WTC11 (cell line): ENCODE data around the gene LENG9. TPM values are rescaled to one million over a fixed set of nuclear protein-coding genes. Genes with fewer than 3 reads are reported as not detected.

Source experiments
- ATF3 ChIP-seq: sonication (generic); formaldehyde crosslinking; conservative IDR thresholded peaks from 2 replicates; pipeline ENCODE4 v1.8.1; 2022; ENCODE audit warnings: mild to moderate bottlenecking, missing genetic modification reagents
- EMX1 ChIP-seq: fragments of 250-450 bp; sonication (Bioruptor Pico); IDR thresholded peaks from 2 replicates; pipeline ENCODE4 v1.8.0; 2021; ENCODE audit warnings: mild to moderate bottlenecking
- ESRRA ChIP-seq: sonication (generic); formaldehyde crosslinking; IDR thresholded peaks from 2 replicates; pipeline ENCODE4 v1.8.1; 2022; ENCODE audit warnings: mild to moderate bottlenecking, missing genetic modification reagents, borderline replicate concordance
- FOXP4 ChIP-seq: sonication (generic); formaldehyde crosslinking; IDR thresholded peaks from 2 replicates; pipeline ENCODE4 v1.8.0; 2022; ENCODE audit warnings: mild to moderate bottlenecking, missing genetic modification reagents
- GRHL2 ChIP-seq: fragments of 250-450 bp; sonication (Bioruptor Pico); IDR thresholded peaks from 2 replicates; pipeline ENCODE4 v1.8.0; 2022; ENCODE audit warnings: mild to moderate bottlenecking, moderate library complexity; ENCODE audit not compliant: insufficient replicate concordance, severe bottlenecking
- IRF2 ChIP-seq: sonication (generic); formaldehyde crosslinking; IDR thresholded peaks from 2 replicates; pipeline ENCODE4 v1.8.0; 2022; ENCODE audit warnings: low read depth, missing genetic modification reagents, borderline replicate concordance
- MXD4 ChIP-seq: fragments of 250-450 bp; sonication (Bioruptor Pico); IDR thresholded peaks from 2 replicates; pipeline ENCODE4 v1.8.0; 2021; ENCODE audit warnings: mild to moderate bottlenecking, moderate library complexity, borderline replicate concordance
- MYBL2 ChIP-seq: sonication (generic); formaldehyde crosslinking; IDR thresholded peaks from 2 replicates; pipeline ENCODE4 v1.8.1; 2023; ENCODE audit warnings: mild to moderate bottlenecking, moderate library complexity, missing genetic modification reagents
- NFYB ChIP-seq: sonication (generic); formaldehyde crosslinking; conservative IDR thresholded peaks from 2 replicates; pipeline ENCODE4 v1.8.0; 2022; ENCODE audit warnings: low read depth, missing genetic modification reagents
- NR2C2 ChIP-seq: sonication (generic); formaldehyde crosslinking; IDR thresholded peaks from 2 replicates; pipeline ENCODE4 v1.8.0; 2022; ENCODE audit warnings: mild to moderate bottlenecking, missing genetic modification reagents
- NR3C1 ChIP-seq: sonication (generic); formaldehyde crosslinking; conservative IDR thresholded peaks from 2 replicates; pipeline ENCODE4 v1.8.1; 2023; ENCODE audit warnings: low read depth, mild to moderate bottlenecking, missing genetic modification reagents
- OVOL2 ChIP-seq: fragments of 250-450 bp; sonication (Bioruptor Pico); IDR thresholded peaks from 2 replicates; pipeline ENCODE4 v1.9.0; 2021; ENCODE audit warnings: mild to moderate bottlenecking, borderline replicate concordance
- PRRX2 ChIP-seq: fragments of 250-450 bp; sonication (Bioruptor Pico); IDR thresholded peaks from 2 replicates; pipeline ENCODE4 v1.8.0; 2021; ENCODE audit warnings: mild to moderate bottlenecking
- RELA ChIP-seq: sonication (generic); formaldehyde crosslinking; IDR thresholded peaks from 2 replicates; pipeline ENCODE4 v1.8.1; 2022; ENCODE audit warnings: missing genetic modification reagents, mild to moderate bottlenecking, borderline replicate concordance
- TEAD1 ChIP-seq: sonication (generic); formaldehyde crosslinking; IDR thresholded peaks from 2 replicates; pipeline ENCODE4 v1.8.0; 2022; ENCODE audit warnings: mild to moderate bottlenecking, missing genetic modification reagents
- TP53 ChIP-seq: sonication (generic); formaldehyde crosslinking; IDR thresholded peaks from 2 replicates; pipeline ENCODE4 v1.8.1; 2023; ENCODE audit warnings: mild to moderate bottlenecking, missing genetic modification reagents
- ZNF232 ChIP-seq: sonication (generic); formaldehyde crosslinking; IDR thresholded peaks from 2 replicates; pipeline ENCODE4 v1.8.0; 2022; ENCODE audit warnings: mild to moderate bottlenecking, missing genetic modification reagents
- ZNF281 ChIP-seq: sonication (generic); formaldehyde crosslinking; IDR thresholded peaks from 2 replicates; pipeline ENCODE4 v1.8.0; 2023; ENCODE audit warnings: mild to moderate bottlenecking, missing genetic modification reagents
- ZNF396 ChIP-seq: fragments of 250-450 bp; sonication (Bioruptor Pico); IDR thresholded peaks from 2 replicates; pipeline ENCODE4 v1.8.0; 2021; ENCODE audit warnings: mild to moderate bottlenecking, moderate library complexity, borderline replicate concordance
- ZNF423 ChIP-seq: fragments of 250-450 bp; sonication (Bioruptor Pico); IDR thresholded peaks from 2 replicates; pipeline ENCODE4 v2.1.2; 2022; ENCODE audit warnings: mild to moderate bottlenecking, moderate library complexity
- total RNA-seq: library from RNA; stranded (reverse); gene quantifications from 3 replicates; pipeline ENCODE4 v1.2.3, GENCODE V29; 2021
- TF ChIP-seq, protein P1 (sequence below): sonication (generic); formaldehyde crosslinking; IDR thresholded peaks from 2 replicates; pipeline ENCODE4 v1.8.1; 2023; ENCODE audit warnings: mild to moderate bottlenecking, missing genetic modification reagents, borderline replicate concordance
- TF ChIP-seq, protein P2 (sequence below): sonication (generic); formaldehyde crosslinking; IDR thresholded peaks from 2 replicates; pipeline ENCODE4 v1.8.1; 2022; ENCODE audit warnings: missing genetic modification reagents, borderline replicate concordance
- TF ChIP-seq, protein P3 (sequence below): sonication (generic); formaldehyde crosslinking; conservative IDR thresholded peaks from 2 replicates; pipeline ENCODE4 v1.8.1; 2023; ENCODE audit warnings: mild to moderate bottlenecking, low read depth, missing genetic modification reagents, moderate library complexity
- TF ChIP-seq, protein P4 (sequence below): fragments of 250-450 bp; sonication (Bioruptor Pico); IDR thresholded peaks from 2 replicates; pipeline ENCODE4 v2.1.2; 2022; ENCODE audit warnings: mild to moderate bottlenecking, moderate library complexity

LENG9 gene
- total RNA-seq, 1 experiment from 2014 or later: 6.1 TPM

GRCh38 chr19:54470991-54471782 lies 7.6 kb upstream of the LENG9 start (continued):
- TF ChIP-seq, protein P1, sequence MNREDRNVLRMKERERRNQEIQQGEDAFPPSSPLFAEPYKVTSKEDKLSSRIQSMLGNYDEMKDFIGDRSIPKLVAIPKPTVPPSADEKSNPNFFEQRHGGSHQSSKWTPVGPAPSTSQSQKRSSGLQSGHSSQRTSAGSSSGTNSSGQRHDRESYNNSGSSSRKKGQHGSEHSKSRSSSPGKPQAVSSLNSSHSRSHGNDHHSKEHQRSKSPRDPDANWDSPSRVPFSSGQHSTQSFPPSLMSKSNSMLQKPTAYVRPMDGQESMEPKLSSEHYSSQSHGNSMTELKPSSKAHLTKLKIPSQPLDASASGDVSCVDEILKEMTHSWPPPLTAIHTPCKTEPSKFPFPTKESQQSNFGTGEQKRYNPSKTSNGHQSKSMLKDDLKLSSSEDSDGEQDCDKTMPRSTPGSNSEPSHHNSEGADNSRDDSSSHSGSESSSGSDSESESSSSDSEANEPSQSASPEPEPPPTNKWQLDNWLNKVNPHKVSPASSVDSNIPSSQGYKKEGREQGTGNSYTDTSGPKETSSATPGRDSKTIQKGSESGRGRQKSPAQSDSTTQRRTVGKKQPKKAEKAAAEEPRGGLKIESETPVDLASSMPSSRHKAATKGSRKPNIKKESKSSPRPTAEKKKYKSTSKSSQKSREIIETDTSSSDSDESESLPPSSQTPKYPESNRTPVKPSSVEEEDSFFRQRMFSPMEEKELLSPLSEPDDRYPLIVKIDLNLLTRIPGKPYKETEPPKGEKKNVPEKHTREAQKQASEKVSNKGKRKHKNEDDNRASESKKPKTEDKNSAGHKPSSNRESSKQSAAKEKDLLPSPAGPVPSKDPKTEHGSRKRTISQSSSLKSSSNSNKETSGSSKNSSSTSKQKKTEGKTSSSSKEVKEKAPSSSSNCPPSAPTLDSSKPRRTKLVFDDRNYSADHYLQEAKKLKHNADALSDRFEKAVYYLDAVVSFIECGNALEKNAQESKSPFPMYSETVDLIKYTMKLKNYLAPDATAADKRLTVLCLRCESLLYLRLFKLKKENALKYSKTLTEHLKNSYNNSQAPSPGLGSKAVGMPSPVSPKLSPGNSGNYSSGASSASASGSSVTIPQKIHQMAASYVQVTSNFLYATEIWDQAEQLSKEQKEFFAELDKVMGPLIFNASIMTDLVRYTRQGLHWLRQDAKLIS (CRISPR knock-in tag): no peak
- TF ChIP-seq MXD4 (CRISPR knock-in tag) (no peak), ZNF281 (CRISPR knock-in tag) (no peak), ZNF396 (CRISPR knock-in tag) (no peak), NR2C2 (CRISPR knock-in tag) (0 out of 2 replicates have a peak, but pooled peaks have one; percentile 37), PRRX2 (CRISPR knock-in tag) (no peak), ATF3 (CRISPR knock-in tag) (no peak), ESRRA (no peak), GRHL2 (CRISPR knock-in tag) (no peak), FOXP4 (no peak), TP53 (CRISPR knock-in tag) (no peak), MYBL2 (CRISPR knock-in tag) (no peak), NR3C1 (CRISPR knock-in tag) (no peak), EMX1 (CRISPR knock-in tag) (no peak), ZNF232 (no peak), TEAD1 (CRISPR knock-in tag) (no peak), IRF2 (CRISPR knock-in tag) (no peak), NFYB (CRISPR knock-in tag) (no peak), OVOL2 (no peak), RELA (CRISPR knock-in tag) (no peak), ZNF423 (CRISPR knock-in tag) (no peak)
- TF ChIP-seq, protein P2, sequence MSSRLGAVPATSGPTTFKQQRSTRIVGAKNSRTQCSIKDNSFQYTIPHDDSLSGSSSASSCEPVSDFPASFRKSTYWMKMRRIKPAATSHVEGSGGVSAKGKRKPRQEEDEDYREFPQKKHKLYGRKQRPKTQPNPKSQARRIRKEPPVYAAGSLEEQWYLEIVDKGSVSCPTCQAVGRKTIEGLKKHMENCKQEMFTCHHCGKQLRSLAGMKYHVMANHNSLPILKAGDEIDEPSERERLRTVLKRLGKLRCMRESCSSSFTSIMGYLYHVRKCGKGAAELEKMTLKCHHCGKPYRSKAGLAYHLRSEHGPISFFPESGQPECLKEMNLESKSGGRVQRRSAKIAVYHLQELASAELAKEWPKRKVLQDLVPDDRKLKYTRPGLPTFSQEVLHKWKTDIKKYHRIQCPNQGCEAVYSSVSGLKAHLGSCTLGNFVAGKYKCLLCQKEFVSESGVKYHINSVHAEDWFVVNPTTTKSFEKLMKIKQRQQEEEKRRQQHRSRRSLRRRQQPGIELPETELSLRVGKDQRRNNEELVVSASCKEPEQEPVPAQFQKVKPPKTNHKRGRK: no peak
- TF ChIP-seq, protein P3, sequence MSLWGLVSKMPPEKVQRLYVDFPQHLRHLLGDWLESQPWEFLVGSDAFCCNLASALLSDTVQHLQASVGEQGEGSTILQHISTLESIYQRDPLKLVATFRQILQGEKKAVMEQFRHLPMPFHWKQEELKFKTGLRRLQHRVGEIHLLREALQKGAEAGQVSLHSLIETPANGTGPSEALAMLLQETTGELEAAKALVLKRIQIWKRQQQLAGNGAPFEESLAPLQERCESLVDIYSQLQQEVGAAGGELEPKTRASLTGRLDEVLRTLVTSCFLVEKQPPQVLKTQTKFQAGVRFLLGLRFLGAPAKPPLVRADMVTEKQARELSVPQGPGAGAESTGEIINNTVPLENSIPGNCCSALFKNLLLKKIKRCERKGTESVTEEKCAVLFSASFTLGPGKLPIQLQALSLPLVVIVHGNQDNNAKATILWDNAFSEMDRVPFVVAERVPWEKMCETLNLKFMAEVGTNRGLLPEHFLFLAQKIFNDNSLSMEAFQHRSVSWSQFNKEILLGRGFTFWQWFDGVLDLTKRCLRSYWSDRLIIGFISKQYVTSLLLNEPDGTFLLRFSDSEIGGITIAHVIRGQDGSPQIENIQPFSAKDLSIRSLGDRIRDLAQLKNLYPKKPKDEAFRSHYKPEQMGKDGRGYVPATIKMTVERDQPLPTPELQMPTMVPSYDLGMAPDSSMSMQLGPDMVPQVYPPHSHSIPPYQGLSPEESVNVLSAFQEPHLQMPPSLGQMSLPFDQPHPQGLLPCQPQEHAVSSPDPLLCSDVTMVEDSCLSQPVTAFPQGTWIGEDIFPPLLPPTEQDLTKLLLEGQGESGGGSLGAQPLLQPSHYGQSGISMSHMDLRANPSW: no peak
- TF ChIP-seq, protein P4, sequence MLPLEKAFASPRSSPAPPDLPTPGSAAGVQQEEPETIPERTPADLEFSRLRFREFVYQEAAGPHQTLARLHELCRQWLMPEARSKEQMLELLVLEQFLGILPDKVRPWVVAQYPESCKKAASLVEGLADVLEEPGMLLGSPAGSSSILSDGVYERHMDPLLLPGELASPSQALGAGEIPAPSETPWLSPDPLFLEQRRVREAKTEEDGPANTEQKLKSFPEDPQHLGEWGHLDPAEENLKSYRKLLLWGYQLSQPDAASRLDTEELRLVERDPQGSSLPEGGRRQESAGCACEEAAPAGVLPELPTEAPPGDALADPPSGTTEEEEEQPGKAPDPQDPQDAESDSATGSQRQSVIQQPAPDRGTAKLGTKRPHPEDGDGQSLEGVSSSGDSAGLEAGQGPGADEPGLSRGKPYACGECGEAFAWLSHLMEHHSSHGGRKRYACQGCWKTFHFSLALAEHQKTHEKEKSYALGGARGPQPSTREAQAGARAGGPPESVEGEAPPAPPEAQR (CRISPR knock-in tag): no peak
